OCI-LY7 (cell line): ENCODE data around the gene ACYP2. TPM values are rescaled to one million over a fixed set of nuclear protein-coding genes. Genes with fewer than 3 reads are reported as not detected.
"Not testable (repeated sequence)": the region's sequence is repeated elsewhere in the genome, so short reads cannot be mapped to it uniquely, and the experiment has no call there.

Source experiments
- BruUV-seq: library from RNA; stranded (reverse); fragments of 400-500 nt; replicated peaks from 2 replicates; lab custom pipeline; 2021; lab: Mats Ljungman, UMichigan
- CTCF ChIA-PET: fragments of 300-600 bp; sonication (Branson Sonifier 250); formaldehyde crosslinking; loops from one replicate; lab custom pipeline; 2022; ENCODE audit warnings: antibody characterized with exemption; ENCODE audit not compliant: unreplicated experiment; lab: Charles Lee
- POLR2A ChIA-PET: fragments of 300-600 bp; sonication (Branson Sonifier 250); formaldehyde crosslinking; loops from one replicate; lab custom pipeline; 2022; ENCODE audit warnings: antibody characterized with exemption; lab: Charles Lee
- DNase-seq: peaks from one replicate; pipeline ENCODE4 v3.0.0-alpha.2; 2015; ENCODE audit warnings: low spot score
- H2AFZ ChIP-seq: fragments of 200-600 bp; sonication (generic), shearing (Covaris generic); 2 replicates; pipeline ENCODE4 v1.6.1; 2014; ENCODE audit warnings: mild to moderate bottlenecking, antibody characterized with exemption, low read length, moderate library complexity
- H3K27ac ChIP-seq: fragments of 200-600 bp; sonication (generic); 2 replicates; pipeline ENCODE4 v1.5.1; 2014; ENCODE audit warnings: mixed run types, low read depth, mild to moderate bottlenecking, moderate library complexity, low read length, inconsistent platforms; ENCODE audit not compliant: poor library complexity, severe bottlenecking
- H3K36me3 ChIP-seq: fragments of 200-600 bp; sonication (generic); 2 replicates; pipeline ENCODE4 v1.6.1; 2014; ENCODE audit warnings: mild to moderate bottlenecking, antibody characterized with exemption, low read length, moderate library complexity, mixed read lengths; ENCODE audit not compliant: insufficient read depth
- H3K4me1 ChIP-seq: fragments of 200-600 bp; sonication (generic); 2 replicates; pipeline ENCODE4 v1.5.1; 2014; ENCODE audit warnings: mild to moderate bottlenecking, low read length; ENCODE audit not compliant: insufficient read depth, poor library complexity, severe bottlenecking
- H3K4me2 ChIP-seq: fragments of 200-600 bp; sonication (generic); 2 replicates; pipeline ENCODE4 v1.6.1; 2014; ENCODE audit warnings: mild to moderate bottlenecking, low read length
- H3K4me3 ChIP-seq: fragments of 200-600 bp; sonication (generic); 2 replicates; pipeline ENCODE4 v1.5.1; 2014; ENCODE audit warnings: mild to moderate bottlenecking, low read depth, low read length; ENCODE audit not compliant: poor library complexity, severe bottlenecking
- H3K79me2 ChIP-seq: fragments of 200-600 bp; sonication (generic); 2 replicates; pipeline ENCODE4 v1.6.1; 2016; ENCODE audit warnings: low read depth, mild to moderate bottlenecking, low read length, moderate library complexity, mixed read lengths; ENCODE audit not compliant: insufficient read depth
- H3K9me2 ChIP-seq: fragments of 200-600 bp; sonication (generic); 2 replicates; pipeline ENCODE4 v1.6.1; 2016; ENCODE audit warnings: mild to moderate bottlenecking, low read length, mixed read lengths; ENCODE audit not compliant: insufficient read depth
- H3K9me3 ChIP-seq: fragments of 200-600 bp; sonication (generic); 2 replicates; pipeline ENCODE4 v1.6.1; 2014; ENCODE audit warnings: mild to moderate bottlenecking, mixed run types, low read length, mixed read lengths
- H4K20me1 ChIP-seq: fragments of 200-600 bp; sonication (generic); 2 replicates; pipeline ENCODE4 v1.6.1; 2014; ENCODE audit warnings: mild to moderate bottlenecking, antibody characterized with exemption, low read length, moderate library complexity, mixed read lengths; ENCODE audit not compliant: insufficient read depth
- EZH2phosphoT487 ChIP-seq: fragments of 200-600 bp; sonication (generic); IDR thresholded peaks from 2 replicates; pipeline ENCODE4 v1.6.1; 2018; ENCODE audit warnings: low read depth, borderline replicate concordance, mild to moderate bottlenecking, mixed run types, antibody characterized with exemption, low read length, moderate library complexity, mixed read lengths
- intact Hi-C: fragments of 100-400 bp; cut with micrococcal nuclease; formaldehyde crosslinking; loops from one replicate; pipeline ENCODE4 v1.10.0; 2022; ENCODE audit not compliant: unreplicated experiment
- total RNA-seq, 2 experiments: library from RNA; depleted of rRNA in 1 of 2; stranded (reverse); fragments of >200 nt in 1 of 2; shearing (Covaris generic) in 1 of 2; gene quantifications; 2 replicates each; pipeline ENCODE4 v1.2.3, GENCODE V29; 2014 to 2022
- TF ChIP-seq, protein P1 (sequence below): fragments of 200-600 bp; sonication (generic); conservative IDR thresholded peaks from 2 replicates; pipeline ENCODE4 v1.5.1; 2014; ENCODE audit warnings: mild to moderate bottlenecking, antibody characterized with exemption, low read length, moderate library complexity, mixed read lengths

Gene ACYP2
- total RNA-seq, 2 experiments from 2014 or later: 18.7 to 20.6 TPM

GRCh38 chr2:54067851-54068375, 47.5 kb upstream of the ACYP2 start:
- no peaks in the 10 kb centered on the region for H3K9me3 ChIP-seq
- H3K9me2 ChIP-seq: no peaks in the 10 kb centered on the region
- H3K4me3 ChIP-seq: no peak overlapping the region
- H2AFZ ChIP-seq: no peak overlapping the region
- DNase-seq: no peak
- H3K4me1 ChIP-seq: no peaks in the 10 kb centered on the region
- TF ChIP-seq, protein P1, sequence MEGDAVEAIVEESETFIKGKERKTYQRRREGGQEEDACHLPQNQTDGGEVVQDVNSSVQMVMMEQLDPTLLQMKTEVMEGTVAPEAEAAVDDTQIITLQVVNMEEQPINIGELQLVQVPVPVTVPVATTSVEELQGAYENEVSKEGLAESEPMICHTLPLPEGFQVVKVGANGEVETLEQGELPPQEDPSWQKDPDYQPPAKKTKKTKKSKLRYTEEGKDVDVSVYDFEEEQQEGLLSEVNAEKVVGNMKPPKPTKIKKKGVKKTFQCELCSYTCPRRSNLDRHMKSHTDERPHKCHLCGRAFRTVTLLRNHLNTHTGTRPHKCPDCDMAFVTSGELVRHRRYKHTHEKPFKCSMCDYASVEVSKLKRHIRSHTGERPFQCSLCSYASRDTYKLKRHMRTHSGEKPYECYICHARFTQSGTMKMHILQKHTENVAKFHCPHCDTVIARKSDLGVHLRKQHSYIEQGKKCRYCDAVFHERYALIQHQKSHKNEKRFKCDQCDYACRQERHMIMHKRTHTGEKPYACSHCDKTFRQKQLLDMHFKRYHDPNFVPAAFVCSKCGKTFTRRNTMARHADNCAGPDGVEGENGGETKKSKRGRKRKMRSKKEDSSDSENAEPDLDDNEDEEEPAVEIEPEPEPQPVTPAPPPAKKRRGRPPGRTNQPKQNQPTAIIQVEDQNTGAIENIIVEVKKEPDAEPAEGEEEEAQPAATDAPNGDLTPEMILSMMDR: no peak
- TF ChIP-seq EZH2phosphoT487: no peak
- H3K36me3 ChIP-seq: no peaks in the 10 kb centered on the region
- H3K79me2 ChIP-seq: no peaks in the 10 kb centered on the region
- ChIA-PET POLR2A (interaction anchor here (0.6 to 1.8 kb wide), 3 partner anchors 9 to 106 kb away, joined by 3 to 9 read pairs (median 5); no protein-coding TSS in a partner anchor), CTCF (no interaction called here)
- no TSS peak for BruUV-seq
- no peaks in the 10 kb centered on the region for H4K20me1 ChIP-seq
- no peak overlapping the region for H3K4me2 ChIP-seq
- H3K27ac ChIP-seq: no peak overlapping the region
- intact Hi-C loops: no loop called here

- DNase-seq, H4K20me1 ChIP-seq, CTCF ChIA-PET, H3K4me3 ChIP-seq, H3K4me1 ChIP-seq, H3K79me2 ChIP-seq, H3K4me2 ChIP-seq, H3K27ac ChIP-seq, H2AFZ ChIP-seq, H3K9me2 ChIP-seq, H3K36me3 ChIP-seq, intact Hi-C loops, BruUV-seq: not testable (repeated sequence)
- H3K9me3 ChIP-seq: peaks cover 13% of the 10 kb centered on the region; the same call in 1 of the 2 replicates
- POLR2A ChIA-PET: interaction anchor here (0.7 to 3.3 kb wide), 4 partner anchors 19 to 1987 kb away, joined by 3 to 13 read pairs (median 4); no protein-coding TSS in a partner anchor
Observed at GRCh38 chr2:54072483-54072882, 42.9 kb upstream of the ACYP2 start.

- no peak for DNase-seq
- CTCF ChIA-PET: no interaction called here
Observed at GRCh38 chr2:54073796-54074195, 41.6 kb upstream of the ACYP2 start.

More at GRCh38 chr2:54073796-54074195, 41.6 kb upstream of the ACYP2 start:
- POLR2A ChIA-PET: interaction anchor here (0.6 kb wide), 1 partner anchor 88 kb away, joined by 3 read pairs; no protein-coding TSS in a partner anchor
- H3K27ac ChIP-seq: no peak overlapping the region
- no peak for TF ChIP-seq EZH2phosphoT487
- TF ChIP-seq, protein P1: no peak
- H2AFZ ChIP-seq: no peak overlapping the region
- H4K20me1 ChIP-seq: no peaks in the 10 kb centered on the region
- no TSS peak for BruUV-seq
- intact Hi-C loops: no loop called here
- H3K4me3 ChIP-seq: no peak overlapping the region
- H3K9me3 ChIP-seq: peaks cover 13% of the 10 kb centered on the region; the same call in 1 of the 2 replicates
- H3K9me2 ChIP-seq: no peaks in the 10 kb centered on the region
- H3K79me2 ChIP-seq: no peaks in the 10 kb centered on the region
- H3K4me1 ChIP-seq: no peaks in the 10 kb centered on the region
- no peaks in the 10 kb centered on the region for H3K36me3 ChIP-seq
- no peak overlapping the region for H3K4me2 ChIP-seq
